Naive thymus-derived CD8-positive, alpha-beta T cell (primary cell): ENCODE measurements around the gene TAF1L. TPM values are rescaled to one million over a fixed set of nuclear protein-coding genes. Genes with fewer than 3 reads are reported as not detected.
"Not testable (repeated sequence)": the region's sequence is repeated elsewhere in the genome, so short reads cannot be mapped to it uniquely, and the experiment has no call there.

Source experiments
- ATAC-seq, 2 donors: fragments of 150-1000 bp; cut with Tn5 transposase in 1 of 2; sonication (Bioruptor Pico), chemical (Tn5 transposase) in 1 of 2; 1 replicate in 1 of 2; 2 replicates in 1 of 2; pipeline ENCODE4 v1.10.0; 2021; ENCODE audit warnings: mild to moderate bottlenecking in 2 of 2, moderate library complexity in 2 of 2
- POLR2A ChIA-PET: fragments of 350-600 bp; sonication (Branson Sonifier 250); formaldehyde crosslinking; loops from one replicate; lab custom pipeline; 2021; ENCODE audit warnings: antibody characterized with exemption; lab: Charles Lee
- DNase-seq, 10 donors: peaks; one replicate each; pipeline versions ENCODE4 v3.0.0 to v3.0.0-alpha.2; 2020 to 2022
- H3K27ac Mint-ChIP-seq, 10 donors: one replicate each; pipeline ENCODE4 v1.8.0; 2020 to 2022; ENCODE audit warnings: mild to moderate bottlenecking in 10 of 10, mixed read lengths in 10 of 10, moderate library complexity in 4 of 10, inconsistent platforms in 1 of 10
- H3K27me3 Mint-ChIP-seq, 5 donors: one replicate each; pipeline ENCODE4 v1.8.0; 2021 to 2022; ENCODE audit warnings: mixed read lengths in 5 of 5
- H3K36me3 Mint-ChIP-seq, 3 donors: one replicate each; pipeline ENCODE4 v1.8.0; 2020 to 2022; ENCODE audit warnings: mixed read lengths in 3 of 3, mild to moderate bottlenecking in 2 of 3, inconsistent platforms in 1 of 3
- H3K4me1 Mint-ChIP-seq, 4 donors: one replicate each; pipeline ENCODE4 v1.8.0; 2021 to 2022; ENCODE audit warnings: mixed read lengths in 4 of 4
- H3K4me3 Mint-ChIP-seq, 10 donors: one replicate each; pipeline ENCODE4 v1.8.0; 2020 to 2022; ENCODE audit warnings: mild to moderate bottlenecking in 10 of 10, mixed read lengths in 10 of 10, moderate library complexity in 6 of 10, inconsistent platforms in 1 of 10
- H3K9me3 Mint-ChIP-seq, 9 donors: one replicate each; pipeline ENCODE4 v1.8.0; 2020 to 2022; ENCODE audit warnings: mixed read lengths in 9 of 9, mild to moderate bottlenecking in 3 of 9, inconsistent platforms in 1 of 9, moderate library complexity in 1 of 9
- polyA plus RNA-seq, 3 donors: library from polyadenylated mRNA; unstranded; fragments of 300-500 nt; fragmentation: Illumina TruSeq; gene quantifications; one replicate each; pipeline ENCODE4 v1.2.3, GENCODE V29; 2021
- total RNA-seq, 8 experiments: library from RNA in 2 of 8; stranded (reverse) in 2 of 8; gene quantifications; one replicate each; pipeline ENCODE4 v1.2.3 and lab custom pipeline; 2021 to 2026

TAF1L gene, protein sequence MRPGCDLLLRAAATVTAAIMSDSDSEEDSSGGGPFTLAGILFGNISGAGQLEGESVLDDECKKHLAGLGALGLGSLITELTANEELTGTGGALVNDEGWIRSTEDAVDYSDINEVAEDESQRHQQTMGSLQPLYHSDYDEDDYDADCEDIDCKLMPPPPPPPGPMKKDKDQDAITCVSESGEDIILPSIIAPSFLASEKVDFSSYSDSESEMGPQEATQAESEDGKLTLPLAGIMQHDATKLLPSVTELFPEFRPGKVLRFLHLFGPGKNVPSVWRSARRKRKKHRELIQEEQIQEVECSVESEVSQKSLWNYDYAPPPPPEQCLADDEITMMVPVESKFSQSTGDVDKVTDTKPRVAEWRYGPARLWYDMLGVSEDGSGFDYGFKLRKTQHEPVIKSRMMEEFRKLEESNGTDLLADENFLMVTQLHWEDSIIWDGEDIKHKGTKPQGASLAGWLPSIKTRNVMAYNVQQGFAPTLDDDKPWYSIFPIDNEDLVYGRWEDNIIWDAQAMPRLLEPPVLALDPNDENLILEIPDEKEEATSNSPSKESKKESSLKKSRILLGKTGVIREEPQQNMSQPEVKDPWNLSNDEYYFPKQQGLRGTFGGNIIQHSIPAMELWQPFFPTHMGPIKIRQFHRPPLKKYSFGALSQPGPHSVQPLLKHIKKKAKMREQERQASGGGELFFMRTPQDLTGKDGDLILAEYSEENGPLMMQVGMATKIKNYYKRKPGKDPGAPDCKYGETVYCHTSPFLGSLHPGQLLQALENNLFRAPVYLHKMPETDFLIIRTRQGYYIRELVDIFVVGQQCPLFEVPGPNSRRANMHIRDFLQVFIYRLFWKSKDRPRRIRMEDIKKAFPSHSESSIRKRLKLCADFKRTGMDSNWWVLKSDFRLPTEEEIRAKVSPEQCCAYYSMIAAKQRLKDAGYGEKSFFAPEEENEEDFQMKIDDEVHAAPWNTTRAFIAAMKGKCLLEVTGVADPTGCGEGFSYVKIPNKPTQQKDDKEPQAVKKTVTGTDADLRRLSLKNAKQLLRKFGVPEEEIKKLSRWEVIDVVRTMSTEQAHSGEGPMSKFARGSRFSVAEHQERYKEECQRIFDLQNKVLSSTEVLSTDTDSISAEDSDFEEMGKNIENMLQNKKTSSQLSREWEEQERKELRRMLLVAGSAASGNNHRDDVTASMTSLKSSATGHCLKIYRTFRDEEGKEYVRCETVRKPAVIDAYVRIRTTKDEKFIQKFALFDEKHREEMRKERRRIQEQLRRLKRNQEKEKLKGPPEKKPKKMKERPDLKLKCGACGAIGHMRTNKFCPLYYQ (N-terminal part only)
- total RNA-seq (under 1 TPM; 0.05 to 0.08 TPM), polyA plus RNA-seq (not detected), total RNA-seq (lab: John Stamatoyannopoulos, UW) (0.07 to 1.5 (median 0.27) reads per million in 6 experiments)

DNA sequence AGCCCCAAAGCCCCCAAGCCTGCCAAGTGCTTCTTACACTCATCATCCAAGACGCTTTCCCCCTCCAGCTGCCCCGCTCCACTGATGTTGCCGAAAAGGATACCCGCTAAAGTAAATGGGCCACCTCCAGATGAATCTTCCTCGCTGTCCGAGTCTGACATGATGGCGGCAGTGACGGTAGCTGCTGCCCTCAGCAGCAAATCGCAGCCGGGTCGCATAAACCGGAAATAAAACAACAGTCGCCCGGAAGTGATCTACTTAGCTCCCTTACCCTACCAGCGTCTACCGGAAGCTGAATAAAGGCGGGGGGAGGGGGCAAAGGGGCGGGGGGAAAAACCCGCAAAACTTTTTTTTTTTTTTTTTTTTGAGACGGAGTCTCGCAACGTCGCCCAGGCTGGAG, at the start of gene TAF1L:
TAF1L (minus strand) TSS at position 308 of the 400 bp plus-strand sequence; CDS start at position 218, 90 bp downstream.
- ATAC-seq (no peak), DNase-seq (no peak)
- peaks cover 0 to 4% (median 0%) of the 10 kb centered on the region in 9 donors for H3K9me3 Mint-ChIP-seq
- peak within 1 kb of the TSS in 1 of 10 donors; percentile 30 for H3K27ac Mint-ChIP-seq
- H3K27me3 Mint-ChIP-seq = peaks cover 5 to 22% (median 11%) of the 10 kb centered on the region in 5 donors
- POLR2A ChIA-PET = no interaction called here
- no peaks in the 10 kb centered on the region for H3K4me1 Mint-ChIP-seq
- H3K4me3 Mint-ChIP-seq = no peak within 1 kb of the TSS
- no peaks in the 10 kb centered on the region for H3K36me3 Mint-ChIP-seq

DNA sequence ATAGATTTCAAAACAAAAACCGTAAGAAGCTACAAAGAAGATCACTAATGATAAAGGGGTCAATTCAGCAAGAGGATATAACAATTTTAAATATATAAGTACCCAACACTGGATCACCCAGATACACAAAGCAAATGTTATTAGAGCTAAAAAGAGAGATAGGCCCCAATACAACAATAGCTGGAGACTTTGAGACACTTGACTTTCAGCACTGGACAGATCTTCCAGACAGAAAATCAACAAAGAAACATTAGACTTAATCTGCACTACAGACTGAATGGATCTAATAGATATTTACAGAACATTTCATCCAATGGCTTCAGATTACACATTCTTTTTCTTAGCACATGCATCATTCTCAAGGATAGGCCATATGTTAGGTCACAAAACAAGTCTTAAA, 46.3 kb upstream of the TAF1L start:
- H3K36me3 Mint-ChIP-seq = peaks cover 0 to 36% (median 2%) of the 10 kb centered on the region in 3 donors
- no peak overlapping the region for H3K27ac Mint-ChIP-seq
- H3K9me3 Mint-ChIP-seq = peaks cover 0 to 55% (median 34%) of the 10 kb centered on the region in 9 donors
- no peak overlapping the region for H3K4me3 Mint-ChIP-seq
- no peaks in the 10 kb centered on the region for H3K4me1 Mint-ChIP-seq
- POLR2A ChIA-PET = no interaction called here
- DNase-seq (no peak), ATAC-seq (no peak)
- peaks cover 11 to 45% (median 19%) of the 10 kb centered on the region in 5 donors for H3K27me3 Mint-ChIP-seq

DNA sequence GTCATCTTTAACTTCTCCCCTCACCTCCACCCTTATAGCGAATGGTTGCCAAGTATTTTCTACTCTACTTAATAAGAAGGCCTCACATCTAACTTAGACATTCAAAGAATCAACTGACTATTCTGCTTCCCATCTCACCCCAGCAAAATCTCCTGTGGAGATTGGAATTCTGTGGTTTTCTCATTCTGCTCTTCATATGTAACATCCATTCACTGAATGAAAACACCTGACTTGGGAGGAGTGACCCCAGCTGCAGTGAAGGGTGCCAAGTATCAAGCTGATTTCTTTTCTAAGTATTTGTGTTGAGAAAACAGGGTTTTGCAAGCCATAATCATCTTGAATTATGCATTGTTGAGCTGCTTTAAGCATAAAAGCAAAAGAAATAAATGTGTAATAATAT, 42.5 kb upstream of the TAF1L start:
- Mint-ChIP-seq H3K27me3 (peaks cover 5 to 49% (median 13%) of the 10 kb centered on the region in 5 donors), H3K27ac (no peak overlapping the region), H3K36me3 (peaks cover 0 to 19% (median 2%) of the 10 kb centered on the region in 3 donors), H3K9me3 (peaks cover 0 to 27% (median 18%) of the 10 kb centered on the region in 9 donors), H3K4me3 (no peak overlapping the region), H3K4me1 (no peaks in the 10 kb centered on the region)
- no peak for DNase-seq
- no peak for ATAC-seq
- POLR2A ChIA-PET = no interaction called here

DNA sequence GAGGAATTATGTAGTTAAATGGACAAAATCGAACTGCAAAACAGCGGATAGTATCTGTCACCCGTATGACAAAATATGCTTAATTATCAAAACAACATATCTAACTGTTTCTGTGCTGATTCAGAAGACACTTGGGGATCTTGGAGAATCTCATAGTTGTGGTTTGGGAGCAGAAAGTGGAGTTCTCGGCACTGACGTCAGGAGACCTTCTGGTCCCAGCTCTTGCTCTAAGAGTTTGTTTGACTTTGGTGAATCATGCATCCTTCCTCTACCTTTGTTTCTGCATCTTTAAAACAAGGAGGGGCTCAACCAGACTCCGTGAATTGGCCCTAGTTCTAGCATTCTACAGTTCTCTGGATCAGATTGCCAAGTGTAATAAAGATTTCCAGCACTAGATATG, 37.0 kb upstream of the TAF1L start:
- POLR2A ChIA-PET = no interaction called here
- DNase-seq (no peak), ATAC-seq (no peak)
- Mint-ChIP-seq H3K4me1 (no peaks in the 10 kb centered on the region), H3K9me3 (peaks cover 0 to 2% (median 0%) of the 10 kb centered on the region in 9 donors), H3K36me3 (no peaks in the 10 kb centered on the region), H3K27me3 (peaks cover 0 to 15% (median 4%) of the 10 kb centered on the region in 5 donors), H3K4me3 (no peak overlapping the region), H3K27ac (no peak overlapping the region)

DNA sequence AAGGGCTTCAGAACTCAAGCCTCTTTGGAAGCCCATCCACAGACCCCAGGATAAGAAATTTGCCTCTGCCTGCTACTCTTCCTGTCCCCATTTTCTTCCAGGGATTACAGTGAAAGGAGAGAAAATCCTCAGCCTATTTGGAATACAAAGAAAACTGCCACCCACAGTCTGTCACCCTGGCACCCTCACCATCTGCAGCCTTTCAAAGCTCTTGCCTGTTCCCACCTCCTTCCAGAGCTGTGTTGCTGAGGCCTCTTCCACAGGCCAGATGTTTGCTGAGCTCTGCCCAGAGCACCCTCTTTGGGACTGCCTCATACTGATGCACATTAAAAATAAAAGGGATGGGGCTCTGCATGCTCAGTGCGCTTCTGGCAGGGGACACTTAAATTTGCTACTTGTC, 35.9 kb upstream of the TAF1L start:
- Mint-ChIP-seq H3K36me3 (no peaks in the 10 kb centered on the region), H3K4me3 (no peak overlapping the region), H3K4me1 (no peaks in the 10 kb centered on the region), H3K27me3 (peaks cover 0 to 7% (median 0%) of the 10 kb centered on the region in 5 donors), H3K27ac (no peak overlapping the region), H3K9me3 (peaks cover 0 to 2% (median 0%) of the 10 kb centered on the region in 9 donors)
- POLR2A ChIA-PET = no interaction called here
- DNase-seq (no peak), ATAC-seq (no peak)

DNA sequence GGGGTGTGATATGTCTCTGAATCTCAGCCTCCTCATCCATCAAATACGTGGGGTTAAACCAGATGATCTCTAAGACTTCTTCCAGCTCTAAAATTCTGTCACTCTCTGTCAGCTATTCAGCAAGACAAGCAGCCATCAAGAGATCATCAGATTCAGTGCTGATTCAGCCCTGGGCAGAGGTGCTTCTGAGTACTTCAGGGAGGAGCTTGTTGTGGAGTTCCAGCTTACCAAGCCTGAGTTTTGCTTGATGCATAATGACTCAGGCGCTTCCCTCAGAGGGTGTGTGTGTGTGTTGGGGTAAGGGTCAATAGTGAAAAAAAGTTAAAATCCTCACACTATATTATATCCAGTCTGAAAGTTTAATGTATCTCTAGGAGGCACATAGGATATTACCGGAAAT, 29.6 kb upstream of the TAF1L start:
- no peak overlapping the region for H3K27ac Mint-ChIP-seq
- POLR2A ChIA-PET = interaction anchor here (0.7 kb wide), 1 partner anchor 10 kb away, joined by 3 read pairs; no protein-coding TSS in a partner anchor

DNA sequence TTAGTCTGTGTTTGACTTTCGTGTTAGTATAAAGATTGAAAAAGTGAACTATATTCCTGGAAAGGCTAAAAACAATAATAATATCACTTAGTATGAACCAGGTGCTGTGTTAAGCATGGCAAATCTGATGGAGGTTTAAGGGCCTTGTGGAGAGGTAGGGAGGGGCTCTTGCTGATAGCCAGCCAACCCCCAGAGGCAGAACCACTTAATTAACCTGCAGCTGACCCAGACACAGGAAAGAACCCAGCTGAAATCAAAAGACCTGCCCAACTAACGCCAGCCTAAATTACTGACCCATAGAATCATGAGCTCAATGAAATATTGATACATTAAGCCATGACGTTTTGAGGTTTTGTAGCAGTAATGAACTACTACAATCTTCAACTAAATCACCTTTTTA, 28.3 kb upstream of the TAF1L start:
- H3K27me3 Mint-ChIP-seq = peaks cover 6 to 30% (median 9%) of the 10 kb centered on the region in 5 donors
- no peak overlapping the region for H3K4me3 Mint-ChIP-seq
- no peaks in the 10 kb centered on the region for H3K4me1 Mint-ChIP-seq
- ATAC-seq (no peak), DNase-seq (no peak)
- no peak overlapping the region for H3K27ac Mint-ChIP-seq
- peaks cover 0 to 6% (median 0%) of the 10 kb centered on the region in 3 donors for H3K36me3 Mint-ChIP-seq
- POLR2A ChIA-PET = no interaction called here
- H3K9me3 Mint-ChIP-seq = peaks cover 0 to 5% (median 2%) of the 10 kb centered on the region in 9 donors

More for the DNA sequence above, 29.6 kb upstream of the TAF1L start:
- peaks cover 0 to 4% (median 0%) of the 10 kb centered on the region in 9 donors for H3K9me3 Mint-ChIP-seq
- peaks cover 5 to 23% (median 9%) of the 10 kb centered on the region in 5 donors for H3K27me3 Mint-ChIP-seq
- no peak for DNase-seq
- ATAC-seq = no peak
- H3K36me3 Mint-ChIP-seq = peaks cover 0 to 6% (median 0%) of the 10 kb centered on the region in 3 donors
- no peaks in the 10 kb centered on the region for H3K4me1 Mint-ChIP-seq
- no peak overlapping the region for H3K4me3 Mint-ChIP-seq

DNA sequence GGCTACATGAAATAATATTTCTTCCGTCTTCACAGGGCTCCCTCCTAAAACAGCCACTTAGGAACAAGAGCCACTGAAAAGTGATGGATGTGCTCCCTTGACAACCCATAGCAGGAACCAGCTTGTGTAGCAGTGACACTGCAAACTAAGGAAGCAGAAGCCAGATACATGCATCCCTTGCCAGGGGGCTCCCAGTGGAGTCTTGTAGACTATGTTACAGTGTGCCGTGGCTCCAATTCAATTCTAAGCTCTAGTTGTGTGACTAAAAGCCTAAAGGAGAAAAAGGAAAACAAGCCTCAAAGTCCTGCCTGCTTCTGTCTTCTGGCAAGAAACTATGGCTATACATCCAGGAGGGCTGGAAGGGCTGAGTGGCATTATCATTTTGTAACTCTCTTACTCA, 12.2 kb upstream of the TAF1L start:
- H3K9me3 Mint-ChIP-seq = peaks cover 0 to 21% (median 11%) of the 10 kb centered on the region in 9 donors
- POLR2A ChIA-PET = no interaction called here
- H3K27me3 Mint-ChIP-seq = peaks cover 13 to 40% (median 28%) of the 10 kb centered on the region in 5 donors

DNA sequence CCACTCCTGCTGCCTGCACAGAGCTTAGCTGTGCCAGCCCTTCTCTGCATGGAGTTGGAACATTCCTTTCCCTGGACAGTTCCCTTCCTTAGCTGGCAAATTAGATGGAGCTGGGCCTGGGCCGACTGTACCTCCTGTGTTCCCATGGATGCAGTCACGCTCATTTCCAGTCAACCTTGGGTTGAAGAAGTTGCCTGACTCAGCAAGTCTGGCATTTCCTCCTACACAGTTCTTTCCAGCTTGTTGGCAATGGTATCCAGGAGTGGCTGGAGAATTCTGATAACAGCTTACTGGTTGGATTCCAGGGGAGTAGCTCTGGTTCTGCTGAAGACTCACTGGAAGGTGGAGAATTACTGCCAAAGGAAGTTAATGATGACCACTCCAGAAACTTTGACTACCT, 9.2 kb upstream of the TAF1L start:
- H3K27me3 Mint-ChIP-seq = peaks cover 19 to 55% (median 41%) of the 10 kb centered on the region in 5 donors
- DNase-seq (no peak), ATAC-seq (no peak)
- POLR2A ChIA-PET = no interaction called here
- no peak overlapping the region for H3K27ac Mint-ChIP-seq
- H3K9me3 Mint-ChIP-seq = peaks cover 0 to 10% (median 5%) of the 10 kb centered on the region in 9 donors
- H3K36me3 Mint-ChIP-seq = no peaks in the 10 kb centered on the region
- H3K4me3 Mint-ChIP-seq = no peak overlapping the region
- no peaks in the 10 kb centered on the region for H3K4me1 Mint-ChIP-seq

More for the DNA sequence above, 12.2 kb upstream of the TAF1L start:
- Mint-ChIP-seq H3K4me1 (no peaks in the 10 kb centered on the region), H3K36me3 (no peaks in the 10 kb centered on the region), H3K27ac (no peak overlapping the region), H3K4me3 (no peak overlapping the region)
- DNase-seq (no peak), ATAC-seq (no peak)

DNA sequence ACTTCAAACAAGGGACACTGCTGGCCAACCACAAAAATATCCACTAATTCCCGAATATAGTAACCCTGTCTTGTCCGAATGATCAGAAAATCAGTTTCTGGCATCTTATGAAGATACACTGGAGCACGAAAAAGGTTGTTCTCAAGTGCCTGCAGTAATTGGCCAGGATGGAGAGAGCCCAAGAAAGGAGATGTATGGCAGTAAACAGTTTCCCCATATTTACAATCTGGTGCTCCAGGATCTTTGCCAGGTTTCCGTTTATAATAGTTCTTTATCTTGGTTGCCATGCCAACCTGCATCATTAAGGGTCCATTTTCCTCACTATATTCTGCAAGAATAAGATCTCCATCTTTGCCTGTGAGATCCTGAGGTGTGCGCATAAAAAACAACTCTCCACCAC, 2.3 kb downstream of the TAF1L start:
- DNase-seq, H3K36me3 Mint-ChIP-seq, ATAC-seq, H3K4me3 Mint-ChIP-seq, H3K27ac Mint-ChIP-seq, POLR2A ChIA-PET, H3K9me3 Mint-ChIP-seq, H3K27me3 Mint-ChIP-seq, H3K4me1 Mint-ChIP-seq: not testable (repeated sequence)

DNA sequence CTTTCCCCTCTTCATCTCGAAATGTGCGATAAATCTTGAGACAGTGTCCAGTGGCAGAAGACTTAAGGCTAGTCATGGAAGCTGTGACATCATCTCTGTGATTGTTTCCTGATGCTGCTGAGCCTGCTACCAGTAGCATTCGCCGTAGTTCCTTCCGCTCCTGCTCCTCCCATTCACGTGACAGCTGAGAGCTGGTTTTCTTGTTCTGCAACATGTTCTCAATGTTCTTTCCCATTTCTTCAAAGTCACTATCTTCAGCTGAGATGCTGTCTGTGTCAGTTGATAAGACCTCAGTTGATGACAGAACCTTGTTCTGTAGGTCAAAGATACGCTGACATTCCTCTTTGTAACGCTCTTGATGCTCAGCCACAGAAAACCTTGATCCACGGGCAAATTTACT, 3.5 kb downstream of the TAF1L start:
- Mint-ChIP-seq H3K9me3 (peaks cover 0 to 4% (median 0%) of the 10 kb centered on the region in 9 donors), H3K4me3 (no peak overlapping the region), H3K36me3 (no peaks in the 10 kb centered on the region), H3K27me3 (peaks cover 0 to 9% (median 0%) of the 10 kb centered on the region in 5 donors), H3K27ac (no peak overlapping the region), H3K4me1 (no peaks in the 10 kb centered on the region)
- DNase-seq (no peak), ATAC-seq (no peak)
- POLR2A ChIA-PET = no interaction called here

DNA sequence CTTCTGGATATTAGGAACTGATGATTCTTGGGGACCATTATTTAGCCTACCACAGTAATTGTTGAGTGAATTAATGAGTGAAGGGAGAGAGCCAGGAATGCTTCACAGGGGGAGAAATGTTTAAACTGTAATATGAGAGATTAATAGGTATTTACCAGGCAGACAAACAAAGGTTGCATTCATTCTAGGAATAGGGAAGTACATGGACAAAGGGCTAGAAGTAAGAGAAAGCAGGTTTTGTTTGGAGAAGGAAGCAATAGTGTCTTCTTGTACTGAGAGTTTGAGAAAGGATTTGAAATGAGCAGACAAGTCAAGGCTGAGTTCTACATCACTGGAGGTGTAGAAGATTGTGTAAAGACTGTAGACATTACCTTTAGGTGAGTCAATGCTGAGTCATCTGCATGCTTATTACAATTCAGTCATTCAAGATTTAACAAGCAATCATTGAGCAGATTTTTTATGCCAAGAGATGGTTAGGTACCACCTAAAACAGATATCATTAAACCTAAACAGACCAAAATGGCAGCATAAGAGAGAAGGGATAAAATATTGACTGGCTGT, 8.0 kb downstream of the TAF1L start:
- H3K9me3 Mint-ChIP-seq = no peaks in the 10 kb centered on the region
- POLR2A ChIA-PET = no interaction called here
- H3K4me3 Mint-ChIP-seq = no peak overlapping the region
- peaks cover 0 to 9% (median 0%) of the 10 kb centered on the region in 5 donors for H3K27me3 Mint-ChIP-seq
- ATAC-seq = no peak
- no peaks in the 10 kb centered on the region for H3K36me3 Mint-ChIP-seq
- no peaks in the 10 kb centered on the region for H3K4me1 Mint-ChIP-seq
- H3K27ac Mint-ChIP-seq = no peak overlapping the region
- no peak for DNase-seq
